Gastrocnemius medialis (tissue), 4 donors: ENCODE data around the gene JSRP1.

Source experiments
- CTCF ChIP-seq, 5 experiments: fragments of 450-650 bp in 3 of 5; fragments of 200-600 bp in 2 of 5; sonication (generic) in 2 of 5; IDR thresholded peaks in 4 of 5; conservative IDR thresholded peaks in 1 of 5; 1 replicate in 4 of 5; 2 replicates in 1 of 5; pipeline ENCODE4 v1.5.1; 2016 to 2019; ENCODE audit warnings: antibody characterized with exemption in 5 of 5, mild to moderate bottlenecking in 3 of 5, moderate library complexity in 3 of 5
- POLR2A ChIP-seq, 2 donors: fragments of 450-650 bp; IDR thresholded peaks; one replicate each; pipeline ENCODE4 v1.6.1; 2017; ENCODE audit warnings: antibody characterized with exemption in 2 of 2, mild to moderate bottlenecking in 2 of 2, moderate library complexity in 2 of 2

- TF ChIP-seq POLR2A (IDR thresholded peaks at IDR 0.05) (no peak), CTCF (IDR thresholded peaks at IDR 0.05 in 4 of 5, conservative IDR thresholded peaks at IDR 0.05 in 1 of 5) (no peak)
Measured at GRCh38 chr19:2253106-2254063, 2.8 kb downstream of the JSRP1 start.
